MCF 10A (cell line): ENCODE results near the gene FAM161A. TPM values are rescaled to one million over a fixed set of nuclear protein-coding genes. Genes with fewer than 3 reads are reported as not detected.
A peak's percentile ranks its signal among the peaks of the same experiment; 100 is the strongest.

ENCODE experiments used
- BruUV-seq: library from RNA; stranded (reverse); fragments of 400-500 nt; replicated peaks from 2 replicates; lab custom pipeline; 2021; lab: Mats Ljungman, UMichigan
- CTCF ChIA-PET: fragments of 300-600 bp; sonication (Branson Sonifier 250); formaldehyde crosslinking; extraction: SDS; loops from one replicate; lab custom pipeline; 2021; ENCODE audit warnings: antibody characterized with exemption, inconsistent platforms; lab: Yijun Ruan, JAX
- POLR2A ChIA-PET: fragments of 300-600, 350-650 bp; sonication (Branson Sonifier 250); formaldehyde crosslinking; extraction: SDS; loops from one replicate; lab custom pipeline; 2020; ENCODE audit warnings: antibody characterized with exemption, inconsistent platforms; lab: Yijun Ruan, JAX
- DNase-seq: peaks from one replicate; pipeline ENCODE4 v3.0.0-alpha.2; 2018; ENCODE audit not compliant: unreplicated experiment
- H3K27ac Mint-ChIP-seq: one replicate; pipeline ENCODE4 v1.8.0; 2022; ENCODE audit warnings: mild to moderate bottlenecking, low read depth, mixed read lengths; ENCODE audit not compliant: unreplicated experiment
- H3K27me3 Mint-ChIP-seq: one replicate; pipeline ENCODE4 v1.8.0; 2022; ENCODE audit warnings: mixed read lengths; ENCODE audit not compliant: insufficient read depth, unreplicated experiment
- H3K36me3 Mint-ChIP-seq: one replicate; pipeline ENCODE4 v1.8.0; 2022; ENCODE audit warnings: mild to moderate bottlenecking, moderate library complexity, mixed read lengths; ENCODE audit not compliant: insufficient read depth, unreplicated experiment
- H3K4me1 Mint-ChIP-seq: one replicate; pipeline ENCODE4 v1.8.0; 2022; ENCODE audit warnings: mixed read lengths; ENCODE audit not compliant: insufficient read depth, unreplicated experiment
- H3K4me3 Mint-ChIP-seq: one replicate; pipeline ENCODE4 v1.8.0; 2022; ENCODE audit warnings: mild to moderate bottlenecking, moderate library complexity, mixed read lengths; ENCODE audit not compliant: unreplicated experiment
- H3K9me3 Mint-ChIP-seq: one replicate; pipeline ENCODE4 v1.8.0; 2022; ENCODE audit warnings: mixed read lengths; ENCODE audit not compliant: unreplicated experiment
- CTCF ChIP-seq: fragments of 200-600 bp; IDR thresholded peaks from one replicate; pipeline ENCODE4 v1.8.0; 2022; ENCODE audit warnings: antibody characterized with exemption, mild to moderate bottlenecking; ENCODE audit not compliant: unreplicated experiment
- intact Hi-C: fragments of 100-400 bp; cut with micrococcal nuclease; formaldehyde crosslinking; loops from 2 replicates; pipeline ENCODE4 v1.14.1; 2022
- total RNA-seq: library from RNA; stranded (reverse); gene quantifications from 2 replicates; pipeline ENCODE4 v1.2.3, GENCODE V29; 2022

Gene FAM161A
- total RNA-seq, 1 experiment from 2014 or later = 1.7 TPM

GRCh38 chr2:61845320-61845719 is 8.5 kb downstream of the FAM161A start:
- intact Hi-C loops = no loop called here
- Mint-ChIP-seq H3K4me1 (no peaks in the 10 kb centered on the region), H3K27ac (no peak overlapping the region), H3K36me3 (no peaks in the 10 kb centered on the region), H3K27me3 (no peaks in the 10 kb centered on the region), H3K4me3 (no peak overlapping the region), H3K9me3 (no peaks in the 10 kb centered on the region)
- CTCF ChIA-PET = no interaction called here
- TF ChIP-seq CTCF = no peak
- DNase-seq = no peak
- POLR2A ChIA-PET = interaction anchor here (1.2 kb wide), 1 partner anchor 9 kb away, joined by 3 read pairs; the partner anchor contains the start of gene FAM161A
- no TSS peak for BruUV-seq

GRCh38 chr2:61841286-61841685 is 12.6 kb downstream of the FAM161A start:
- no peaks in the 10 kb centered on the region for H3K27me3 Mint-ChIP-seq
- no peak for DNase-seq
- CTCF ChIA-PET = no interaction called here

GRCh38 chr2:61834893-61835292 is 19.0 kb downstream of the FAM161A start:
- DNase-seq = peak; percentile 21
- H3K27me3 Mint-ChIP-seq = no peaks in the 10 kb centered on the region

More at GRCh38 chr2:61841286-61841685, 12.6 kb downstream of the FAM161A start:
- no peak overlapping the region for H3K4me3 Mint-ChIP-seq
- BruUV-seq = no TSS peak
- no peak overlapping the region for H3K27ac Mint-ChIP-seq
- TF ChIP-seq CTCF = no peak
- H3K4me1 Mint-ChIP-seq = no peaks in the 10 kb centered on the region
- no peaks in the 10 kb centered on the region for H3K9me3 Mint-ChIP-seq
- POLR2A ChIA-PET = interaction anchor here (1.3 to 1.4 kb wide), 2 partner anchors 12 to 14 kb away, joined by 5 to 6 read pairs; partner anchors contain the start of gene FAM161A
- no peaks in the 10 kb centered on the region for H3K36me3 Mint-ChIP-seq
- intact Hi-C loops = no loop called here

GRCh38 chr2:61833971-61834370 is 19.9 kb downstream of the FAM161A start:
- no peak overlapping the region for H3K27ac Mint-ChIP-seq
- H3K36me3 Mint-ChIP-seq = peaks cover 5% of the 10 kb centered on the region
- intact Hi-C loops = no loop called here
- H3K9me3 Mint-ChIP-seq = no peaks in the 10 kb centered on the region
- no peak for DNase-seq
- H3K27me3 Mint-ChIP-seq = no peaks in the 10 kb centered on the region
- ChIA-PET POLR2A (interaction anchor here (1.0 to 1.4 kb wide), 2 partner anchors 19 to 21 kb away, joined by 3 to 4 read pairs; no protein-coding TSS in a partner anchor), CTCF (no interaction called here)
- BruUV-seq = no TSS peak
- no peaks in the 10 kb centered on the region for H3K4me1 Mint-ChIP-seq
- TF ChIP-seq CTCF = no peak
- H3K4me3 Mint-ChIP-seq = no peak overlapping the region

More at GRCh38 chr2:61834893-61835292, 19.0 kb downstream of the FAM161A start:
- Mint-ChIP-seq H3K9me3 (no peaks in the 10 kb centered on the region), H3K4me1 (no peaks in the 10 kb centered on the region), H3K36me3 (peaks cover 2% of the 10 kb centered on the region), H3K27ac (no peak overlapping the region), H3K4me3 (no peak overlapping the region)
- intact Hi-C loops = no loop called here
- ChIA-PET CTCF (interaction anchor here (0.6 kb wide), 1 partner anchor 15 kb away, joined by 3 read pairs; no protein-coding TSS in a partner anchor), POLR2A (interaction anchor here (1.4 kb wide), 1 partner anchor 20 kb away, joined by 4 read pairs; no protein-coding TSS in a partner anchor)
- TF ChIP-seq CTCF = no peak
- BruUV-seq = no TSS peak
